GM18907 (cell line): Measurements from ENCODE around the gene ITGB8.

Experiments used
- ATAC-seq: cut with Tn5 transposase; IDR thresholded peaks from one replicate; pipeline ENCODE4 v1.9.1; 2021; ENCODE audit warnings: mild to moderate bottlenecking, moderate library complexity; ENCODE audit not compliant: unreplicated experiment

ITGB8 gene

GRCh38 chr7:20409961-20410360 lies 79.3 kb downstream of the ITGB8 start:
- no peak for ATAC-seq

- ATAC-seq: no peak
Measured at GRCh38 chr7:20411372-20411771, 80.7 kb downstream of the ITGB8 start.

- no peak for ATAC-seq
Measured at GRCh38 chr7:20412032-20412431, 81.3 kb downstream of the ITGB8 start.

- no peak for ATAC-seq
Measured at GRCh38 chr7:20417260-20417659, 86.6 kb downstream of the ITGB8 start.

GRCh38 chr7:20417675-20418382 lies 87.1 kb downstream of the ITGB8 start:
- ATAC-seq: no peak

- no peak for ATAC-seq
Measured at GRCh38 chr7:20424500-20424899, 93.8 kb downstream of the ITGB8 start.

- no peak for ATAC-seq
Measured at GRCh38 chr7:20430664-20431063, 100.0 kb downstream of the ITGB8 start.

- no peak for ATAC-seq
Measured at GRCh38 chr7:20431146-20431545, 100.4 kb downstream of the ITGB8 start.

GRCh38 chr7:20432071-20432470 lies 101.4 kb downstream of the ITGB8 start:
- ATAC-seq: no peak

- ATAC-seq: no peak
Measured at GRCh38 chr7:20435305-20435704, 104.6 kb downstream of the ITGB8 start.

- ATAC-seq: peak; percentile 43
Measured at GRCh38 chr7:20438248-20438647, 107.5 kb downstream of the ITGB8 start.

GRCh38 chr7:20438694-20439376 lies 108.1 kb downstream of the ITGB8 start:
- ATAC-seq: peak; percentile 93

- no peak for ATAC-seq
Measured at GRCh38 chr7:20439416-20440185, 108.9 kb downstream of the ITGB8 start.

- ATAC-seq: no peak
Measured at GRCh38 chr7:20440472-20441105, 109.9 kb downstream of the ITGB8 start.

- no peak for ATAC-seq
Measured at GRCh38 chr7:20441346-20441745, 110.6 kb downstream of the ITGB8 start.

- no peak for ATAC-seq
Measured at GRCh38 chr7:20441991-20442441, 111.3 kb downstream of the ITGB8 start.

GRCh38 chr7:20442951-20443350 lies 112.3 kb downstream of the ITGB8 start:
- no peak for ATAC-seq

GRCh38 chr7:20444030-20444800 lies 113.5 kb downstream of the ITGB8 start:
- ATAC-seq: no peak

- peak; percentile 85 for ATAC-seq
Measured at GRCh38 chr7:20447021-20447650, 116.4 kb downstream of the ITGB8 start.

GRCh38 chr7:20449176-20449575 lies 118.5 kb downstream of the ITGB8 start:
- no peak for ATAC-seq
